Measurements from ENCODE around the gene EIF3L.

Gene EIF3L

DNA sequence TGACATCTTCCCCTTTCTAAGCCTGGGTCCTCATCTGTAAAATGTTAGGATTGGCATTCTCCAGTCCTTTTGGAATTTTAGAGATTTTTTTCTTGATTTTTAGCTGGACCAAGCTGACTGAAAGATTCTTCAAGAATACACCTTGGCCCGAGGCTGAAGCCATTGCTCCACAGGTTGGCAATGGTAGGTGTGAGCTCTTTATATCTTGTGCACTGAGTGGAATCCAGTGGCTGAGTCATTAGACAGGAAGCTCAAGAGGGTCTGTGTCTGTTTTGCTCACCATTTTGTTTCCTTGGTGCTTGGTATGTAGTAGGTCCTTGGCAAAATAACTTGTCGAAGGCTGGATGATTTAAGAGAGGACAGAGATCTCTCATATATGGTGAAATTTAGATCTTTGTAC lies 6.2 kb downstream of the EIF3L start:
- DNase-seq (ENCODE audit: extremely low read depth, insufficient read length), result no peak
- Histone ChIP-seq H3K27me3 (replicated peaks; ENCODE audit: control insufficient read depth, insufficient read depth, low read length) (no peaks in the 10 kb centered on the region), H3K4me3 (replicated peaks; ENCODE audit: low read depth, low read length) (no peak overlapping the region), H3K36me3 (ENCODE audit: control insufficient read depth, insufficient read depth, low read length) (peaks cover 32% of the 10 kb centered on the region)
- TF ChIP-seq, protein P1, sequence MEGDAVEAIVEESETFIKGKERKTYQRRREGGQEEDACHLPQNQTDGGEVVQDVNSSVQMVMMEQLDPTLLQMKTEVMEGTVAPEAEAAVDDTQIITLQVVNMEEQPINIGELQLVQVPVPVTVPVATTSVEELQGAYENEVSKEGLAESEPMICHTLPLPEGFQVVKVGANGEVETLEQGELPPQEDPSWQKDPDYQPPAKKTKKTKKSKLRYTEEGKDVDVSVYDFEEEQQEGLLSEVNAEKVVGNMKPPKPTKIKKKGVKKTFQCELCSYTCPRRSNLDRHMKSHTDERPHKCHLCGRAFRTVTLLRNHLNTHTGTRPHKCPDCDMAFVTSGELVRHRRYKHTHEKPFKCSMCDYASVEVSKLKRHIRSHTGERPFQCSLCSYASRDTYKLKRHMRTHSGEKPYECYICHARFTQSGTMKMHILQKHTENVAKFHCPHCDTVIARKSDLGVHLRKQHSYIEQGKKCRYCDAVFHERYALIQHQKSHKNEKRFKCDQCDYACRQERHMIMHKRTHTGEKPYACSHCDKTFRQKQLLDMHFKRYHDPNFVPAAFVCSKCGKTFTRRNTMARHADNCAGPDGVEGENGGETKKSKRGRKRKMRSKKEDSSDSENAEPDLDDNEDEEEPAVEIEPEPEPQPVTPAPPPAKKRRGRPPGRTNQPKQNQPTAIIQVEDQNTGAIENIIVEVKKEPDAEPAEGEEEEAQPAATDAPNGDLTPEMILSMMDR (IDR thresholded peaks at IDR 0.05; ENCODE audit: insufficient read depth, low read length, poor library complexity, severe bottlenecking), result no peak

DNA sequence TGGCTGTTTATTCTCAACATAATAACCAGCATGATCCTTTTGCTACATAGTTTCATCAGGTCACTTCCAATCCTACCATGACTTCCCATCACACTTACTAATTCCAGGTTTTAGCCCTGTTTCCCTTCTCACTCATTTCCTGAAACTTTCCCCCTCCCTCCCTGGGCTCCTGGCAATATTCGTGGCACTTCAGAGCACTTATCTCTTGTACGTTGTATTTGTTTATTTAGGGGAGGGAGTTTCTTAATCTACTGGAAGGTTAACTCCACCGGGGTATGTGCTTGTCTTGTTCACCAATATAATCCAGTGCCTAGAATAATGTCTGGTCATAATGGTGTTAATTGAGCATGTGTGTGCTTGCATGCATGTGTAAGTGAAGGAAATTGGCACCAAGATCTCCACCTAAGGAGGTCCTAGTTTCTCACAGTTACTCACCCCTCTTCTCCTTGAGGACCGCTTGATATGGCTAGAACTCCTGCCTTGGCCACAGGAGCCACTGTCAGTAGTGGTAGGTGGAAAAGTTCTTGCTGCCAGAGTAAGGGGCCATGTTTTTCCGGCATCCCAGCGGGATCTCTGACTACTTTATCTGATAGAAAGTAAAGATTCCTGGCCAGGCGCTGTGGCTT lies 11.7 kb downstream of the EIF3L start:
- TF ChIP-seq, protein P1 (IDR thresholded peaks at IDR 0.05; ENCODE audit: insufficient read depth, low read length, poor library complexity, severe bottlenecking), result no peak
- H3K27me3 ChIP-seq (replicated peaks; ENCODE audit: control insufficient read depth, insufficient read depth, low read length), result no peaks in the 10 kb centered on the region
- H3K36me3 ChIP-seq (ENCODE audit: control insufficient read depth, insufficient read depth, low read length), result peaks cover 36% of the 10 kb centered on the region
- no peak for DNase-seq (ENCODE audit: extremely low read depth, insufficient read length)
- H3K4me3 ChIP-seq (replicated peaks; ENCODE audit: low read depth, low read length), result no peak overlapping the region

DNA sequence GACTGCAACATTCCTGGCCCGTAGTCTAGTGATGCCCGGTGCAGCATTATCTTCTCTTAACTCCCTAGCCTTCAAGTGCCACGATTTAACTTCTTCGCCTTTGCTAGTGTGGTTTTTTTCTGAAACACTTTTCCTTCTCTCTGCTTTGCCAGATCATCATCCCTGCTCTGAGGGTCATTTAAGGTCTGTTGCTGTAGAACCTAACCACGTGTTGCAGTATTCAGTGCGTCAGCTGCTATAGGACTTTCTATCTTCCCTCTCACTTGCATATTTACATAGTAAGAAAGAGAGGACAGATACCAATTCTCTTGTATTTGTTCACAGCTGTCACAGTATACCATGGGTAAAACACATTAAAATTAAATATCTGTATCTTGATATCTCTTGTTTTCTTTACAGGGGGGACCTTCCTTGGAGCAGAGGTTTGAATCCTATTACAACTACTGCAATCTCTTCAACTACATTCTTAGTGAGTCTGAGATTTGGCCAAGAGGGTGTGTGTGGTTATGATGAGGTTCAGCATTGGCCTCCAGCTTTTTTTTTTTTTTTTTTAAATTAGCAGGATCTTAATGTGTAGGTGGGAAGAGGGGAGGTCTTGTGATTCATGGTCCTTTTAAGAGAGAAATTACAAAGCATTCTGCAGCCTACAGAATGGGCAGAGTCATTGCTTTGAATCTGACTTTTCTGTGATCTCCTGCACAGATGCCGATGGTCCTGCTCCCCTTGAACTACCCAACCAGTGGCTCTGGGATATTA lies 13.5 kb downstream of the EIF3L start:
- TF ChIP-seq, protein P1 (IDR thresholded peaks at IDR 0.05; ENCODE audit: insufficient read depth, low read length, poor library complexity, severe bottlenecking), result no peak
- no peak for DNase-seq (ENCODE audit: extremely low read depth, insufficient read length)
- Histone ChIP-seq H3K36me3 (ENCODE audit: control insufficient read depth, insufficient read depth, low read length) (peaks cover 35% of the 10 kb centered on the region), H3K4me3 (replicated peaks; ENCODE audit: low read depth, low read length) (no peak overlapping the region), H3K27me3 (replicated peaks; ENCODE audit: control insufficient read depth, insufficient read depth, low read length) (no peaks in the 10 kb centered on the region)

DNA sequence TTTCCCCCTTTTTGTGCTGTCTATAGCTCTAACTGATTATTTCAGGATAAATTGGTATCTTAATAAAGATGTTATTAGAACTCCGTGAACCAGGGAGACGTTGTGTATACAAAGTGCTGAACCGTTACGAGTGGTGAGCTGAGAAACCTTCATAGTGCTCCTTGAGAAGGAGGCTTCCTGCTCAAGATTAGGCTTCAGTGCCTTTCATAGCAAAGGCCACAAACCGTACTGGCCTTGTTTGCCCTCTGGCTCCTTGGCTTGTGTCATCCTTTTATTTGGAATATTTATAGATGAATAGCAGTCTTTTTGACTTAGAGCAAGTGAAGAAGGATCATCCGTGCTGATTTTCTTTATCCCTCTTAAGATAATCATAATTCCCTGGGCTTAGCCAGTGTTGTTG lies 16.3 kb downstream of the EIF3L start:
- no peak for DNase-seq (ENCODE audit: extremely low read depth, insufficient read length)
- no peaks in the 10 kb centered on the region for H3K27me3 ChIP-seq (replicated peaks; ENCODE audit: control insufficient read depth, insufficient read depth, low read length)
- no peak overlapping the region for H3K4me3 ChIP-seq (replicated peaks; ENCODE audit: low read depth, low read length)
- TF ChIP-seq, protein P1 (IDR thresholded peaks at IDR 0.05; ENCODE audit: insufficient read depth, low read length, poor library complexity, severe bottlenecking), result no peak
- H3K36me3 ChIP-seq (ENCODE audit: control insufficient read depth, insufficient read depth, low read length), result peaks cover 41% of the 10 kb centered on the region

DNA sequence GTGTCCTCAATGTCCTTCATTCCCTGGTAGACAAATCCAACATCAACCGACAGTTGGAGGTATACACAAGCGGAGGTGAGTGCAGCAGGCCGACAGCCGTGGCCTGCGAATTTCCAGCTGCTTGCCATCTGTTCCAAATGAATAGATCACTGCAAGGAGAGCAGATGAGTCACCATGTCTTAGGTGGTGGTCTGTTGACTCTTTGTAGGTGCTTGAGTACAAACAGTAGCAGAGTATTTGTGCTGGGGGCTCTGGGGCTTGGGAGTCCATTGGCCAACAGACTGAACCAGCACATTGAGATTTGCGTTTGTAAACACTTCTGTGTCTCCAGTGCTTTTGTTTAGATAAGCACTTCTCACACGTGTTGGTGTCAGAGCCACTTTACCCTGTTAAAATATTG lies 21.1 kb downstream of the EIF3L start:
- peaks cover 32% of the 10 kb centered on the region for H3K36me3 ChIP-seq (ENCODE audit: control insufficient read depth, insufficient read depth, low read length)
- no peak overlapping the region for H3K4me3 ChIP-seq (replicated peaks; ENCODE audit: low read depth, low read length)
- no peak for DNase-seq (ENCODE audit: extremely low read depth, insufficient read length)
- TF ChIP-seq, protein P1 (IDR thresholded peaks at IDR 0.05; ENCODE audit: insufficient read depth, low read length, poor library complexity, severe bottlenecking), result no peak
- H3K27me3 ChIP-seq (replicated peaks; ENCODE audit: control insufficient read depth, insufficient read depth, low read length), result no peaks in the 10 kb centered on the region

Data from GM06990 (cell line).